ENCODE data around the gene TRANK1.

- TF ChIP-seq CTCF (IDR thresholded peaks at IDR 0.05) (no peak), POLR2A (IDR thresholded peaks at IDR 0.05; ENCODE audit: low read depth) (no peak), POLR2AphosphoS5 (IDR thresholded peaks at IDR 0.05) (no peak)
Observed at GRCh38 chr3:36867810-36868209, 77.0 kb downstream of the TRANK1 start.

All from esophagus muscularis mucosa (tissue), 3 donors.